ENCODE data around the gene GTPBP8. TPM values are rescaled to one million over a fixed set of nuclear protein-coding genes. Genes with fewer than 3 reads are reported as not detected.
"Not testable (repeated sequence)": the region's sequence is repeated elsewhere in the genome, so short reads cannot be mapped to it uniquely, and the experiment has no call there.

The GTPBP8 gene
- total and polyA plus RNA-seq, 2 donors, result 15.4 to 25.3 TPM

GRCh38 chr3:113013593-113013992 lies 22.8 kb downstream of the GTPBP8 start:
- peaks cover 11% of the 10 kb centered on the region for H3K36me3 ChIP-seq (ENCODE audit: insufficient read depth)
- no peak overlapping the region for H3K27ac ChIP-seq (ENCODE audit: low read depth)
- no peak overlapping the region for H3K4me3 ChIP-seq (ENCODE audit: low read depth, low read length)
- DNase-seq (ENCODE audit: extremely low spot score), result no peak
- H3K4me1 ChIP-seq (ENCODE audit: insufficient read depth), result no peaks in the 10 kb centered on the region

DNA sequence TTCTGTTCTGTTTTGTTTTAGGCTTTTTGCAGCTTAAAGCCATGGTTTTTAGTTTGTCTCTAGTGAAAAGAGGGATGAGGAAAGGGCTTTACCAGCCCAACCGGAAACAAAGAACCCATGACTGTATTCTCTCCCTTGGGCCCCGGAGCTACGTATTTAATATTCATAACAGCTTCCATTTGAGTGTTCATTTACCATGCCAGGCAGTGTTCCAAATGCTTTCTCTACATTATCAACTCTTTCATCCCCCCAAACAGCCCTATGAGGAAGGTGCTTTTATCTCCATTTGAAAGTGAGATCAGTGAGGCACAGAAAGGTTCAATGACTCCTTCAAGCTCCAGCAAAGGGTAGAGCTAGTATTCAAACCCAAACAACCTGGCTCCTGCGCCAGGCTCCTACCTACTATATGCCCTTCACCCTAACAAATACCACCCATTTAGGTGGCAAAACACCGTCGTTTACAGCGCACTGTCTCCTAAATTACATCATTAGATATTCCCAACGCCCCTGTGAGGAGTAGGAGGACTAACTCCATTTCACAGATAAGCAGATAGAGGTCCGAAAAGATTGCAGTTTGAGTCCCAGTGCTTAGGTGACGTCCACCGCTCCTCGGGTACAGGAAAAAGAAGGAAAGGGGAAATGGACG lies 27.9 kb downstream of the GTPBP8 start:
- no peak for DNase-seq (ENCODE audit: extremely low spot score)
- WGBS, result 4% methylated on average over 13 of the region's 13 CpGs
- H3K27ac ChIP-seq (ENCODE audit: low read depth), result peak overlapping the region; percentile 91
- peaks cover 2% of the 10 kb centered on the region for H3K4me1 ChIP-seq (ENCODE audit: insufficient read depth)
- H3K4me3 ChIP-seq (ENCODE audit: low read depth, low read length), result peak overlapping the region; percentile 89
- peaks cover 6% of the 10 kb centered on the region for H3K36me3 ChIP-seq (ENCODE audit: insufficient read depth)

DNA sequence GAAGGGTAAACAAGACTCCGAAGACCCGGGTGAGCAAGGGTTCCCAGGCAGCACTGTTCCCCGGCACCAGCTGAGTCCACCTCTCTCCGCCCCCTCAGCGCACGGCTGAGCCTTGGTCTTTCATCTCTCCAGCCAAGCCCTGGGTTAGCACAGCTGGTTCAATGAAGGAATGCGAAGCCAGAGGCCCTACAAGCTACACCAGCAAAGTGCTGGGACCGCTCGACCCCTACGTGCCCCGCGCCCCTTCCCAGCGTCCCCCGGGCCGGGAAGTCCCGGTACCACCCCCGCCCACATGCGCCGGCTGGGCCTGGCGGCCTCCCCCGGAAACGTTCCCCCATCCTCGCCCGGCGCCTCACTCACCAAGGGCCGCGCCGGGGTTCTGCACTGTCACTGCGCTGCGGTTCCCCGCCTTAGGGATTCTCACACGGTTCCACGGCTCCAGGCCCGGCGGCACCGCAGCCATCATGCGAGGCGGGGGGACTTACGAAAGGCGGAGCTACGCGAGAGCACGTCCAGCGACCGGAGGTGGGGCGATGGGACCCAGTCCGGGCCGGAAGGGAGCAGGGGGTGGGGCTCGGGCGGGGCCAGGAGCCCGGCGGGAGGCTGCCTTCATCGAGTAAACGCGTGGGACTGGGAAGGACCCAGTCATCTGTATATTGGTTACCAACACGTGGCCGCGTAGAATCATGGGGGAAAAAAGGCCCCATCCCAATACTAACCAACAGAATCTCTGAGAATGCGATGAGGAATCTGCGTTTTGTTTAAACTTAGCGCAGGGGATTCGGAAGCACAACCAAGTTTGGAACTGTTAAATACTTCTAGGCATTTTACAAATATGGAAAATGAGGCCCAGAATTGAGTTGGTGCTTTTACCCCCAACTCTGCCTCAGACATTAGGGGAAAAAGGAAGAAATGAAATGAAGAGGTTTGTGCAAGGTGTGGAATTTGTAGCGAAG lies 28.7 kb downstream of the GTPBP8 start:
- peak overlapping the region; percentile 89 for H3K4me3 ChIP-seq (ENCODE audit: low read depth, low read length)
- peak; percentile 84 for DNase-seq (ENCODE audit: extremely low spot score)
- peaks cover 2% of the 10 kb centered on the region for H3K4me1 ChIP-seq (ENCODE audit: insufficient read depth)
- peaks cover 6% of the 10 kb centered on the region for H3K36me3 ChIP-seq (ENCODE audit: insufficient read depth)
- 3% methylated on average over 63 of the region's 63 CpGs for WGBS
- H3K27ac ChIP-seq (ENCODE audit: low read depth), result peak overlapping the region; percentile 91

GRCh38 chr3:113021471-113021870 lies 30.7 kb downstream of the GTPBP8 start:
- DNase-seq (ENCODE audit: extremely low spot score), result no peak
- H3K27ac ChIP-seq (ENCODE audit: low read depth), result no peak overlapping the region
- peaks cover 2% of the 10 kb centered on the region for H3K36me3 ChIP-seq (ENCODE audit: insufficient read depth)
- peaks cover 2% of the 10 kb centered on the region for H3K4me1 ChIP-seq (ENCODE audit: insufficient read depth)
- H3K4me3 ChIP-seq (ENCODE audit: low read depth, low read length), result no peak overlapping the region
- WGBS, result 67% methylated on average over 2 of the region's 2 CpGs

GRCh38 chr3:113034011-113034410 lies 43.2 kb downstream of the GTPBP8 start:
- DNase-seq (ENCODE audit: extremely low spot score), result no peak
- Histone ChIP-seq H3K4me3 (ENCODE audit: low read depth, low read length) (no peak overlapping the region), H3K4me1 (ENCODE audit: insufficient read depth) (no peaks in the 10 kb centered on the region), H3K27ac (ENCODE audit: low read depth) (no peak overlapping the region), H3K36me3 (ENCODE audit: insufficient read depth) (no peaks in the 10 kb centered on the region)
- 64% methylated on average over 2 of the region's 2 CpGs for WGBS

DNA sequence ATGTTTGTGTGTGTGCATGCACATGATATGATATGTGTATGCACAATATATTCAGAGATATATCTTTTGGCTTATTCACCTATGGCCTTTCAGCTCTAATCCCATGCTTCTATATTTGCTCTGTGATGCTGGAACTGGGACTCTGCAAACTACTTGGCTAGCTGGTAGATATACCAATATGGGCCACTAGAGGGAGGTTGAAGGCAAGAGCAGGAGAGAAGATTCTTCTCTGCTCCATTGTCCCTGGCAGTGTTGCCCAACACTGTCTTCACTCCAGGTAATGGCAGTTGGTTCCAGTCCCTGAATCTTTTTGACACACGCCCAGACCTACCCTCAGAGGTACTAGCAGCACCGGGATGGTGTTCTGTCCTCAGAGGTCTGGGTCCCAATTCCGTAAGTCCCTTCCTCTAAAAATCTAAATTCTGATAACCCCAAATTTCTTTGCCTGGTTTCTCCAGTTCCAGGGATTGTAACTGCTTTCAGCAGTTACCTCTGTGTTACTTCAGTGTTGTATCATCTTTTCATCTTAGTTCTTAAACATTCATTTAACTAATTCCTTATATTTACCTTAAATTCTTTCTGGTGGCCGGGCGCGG lies 44.7 kb downstream of the GTPBP8 start:
- Histone ChIP-seq H3K4me1 (ENCODE audit: insufficient read depth) (no peaks in the 10 kb centered on the region), H3K4me3 (ENCODE audit: low read depth, low read length) (no peak overlapping the region), H3K27ac (ENCODE audit: low read depth) (no peak overlapping the region), H3K36me3 (ENCODE audit: insufficient read depth) (no peaks in the 10 kb centered on the region)
- no peak for DNase-seq (ENCODE audit: extremely low spot score)
- WGBS, result 57% methylated on average over 6 of the region's 6 CpGs

- 89% methylated on average over 2 of the region's 2 CpGs for WGBS
- Histone ChIP-seq H3K36me3 (ENCODE audit: insufficient read depth) (no peaks in the 10 kb centered on the region), H3K4me1 (ENCODE audit: insufficient read depth) (no peaks in the 10 kb centered on the region), H3K27ac (ENCODE audit: low read depth) (no peak overlapping the region), H3K4me3 (ENCODE audit: low read depth, low read length) (no peak overlapping the region)
- DNase-seq (ENCODE audit: extremely low spot score), result no peak
Observed at GRCh38 chr3:113038328-113038727, 47.5 kb downstream of the GTPBP8 start.

DNA sequence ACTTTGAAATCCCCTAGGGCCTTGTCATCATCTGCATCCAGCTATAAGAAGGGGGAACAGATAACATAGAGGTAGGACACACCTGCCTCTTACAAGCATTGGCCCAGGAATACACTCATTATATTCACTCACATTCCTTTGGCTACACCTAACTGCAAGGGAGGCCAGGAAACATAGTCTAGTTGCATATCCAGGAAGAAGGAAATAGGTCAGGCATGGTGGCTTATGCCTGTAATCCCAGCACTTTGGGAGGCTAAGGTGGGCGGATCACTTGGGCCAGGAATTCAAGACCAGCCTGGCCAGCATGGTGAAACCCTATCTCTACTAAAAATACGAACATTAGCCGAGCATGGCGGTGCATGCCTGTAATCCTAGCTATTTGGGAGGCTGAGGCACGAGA lies 48.8 kb downstream of the GTPBP8 start:
- no peak for DNase-seq (ENCODE audit: extremely low spot score)
- Histone ChIP-seq H3K4me3 (ENCODE audit: low read depth, low read length) (no peak overlapping the region), H3K4me1 (ENCODE audit: insufficient read depth) (no peaks in the 10 kb centered on the region), H3K27ac (ENCODE audit: low read depth) (no peak overlapping the region), H3K36me3 (ENCODE audit: insufficient read depth) (no peaks in the 10 kb centered on the region)
- WGBS, result 93% methylated on average over 5 of the region's 5 CpGs

- 58% methylated on average over 4 of the region's 4 CpGs for WGBS
Observed at GRCh38 chr3:113040231-113040630, 49.4 kb downstream of the GTPBP8 start.

DNA sequence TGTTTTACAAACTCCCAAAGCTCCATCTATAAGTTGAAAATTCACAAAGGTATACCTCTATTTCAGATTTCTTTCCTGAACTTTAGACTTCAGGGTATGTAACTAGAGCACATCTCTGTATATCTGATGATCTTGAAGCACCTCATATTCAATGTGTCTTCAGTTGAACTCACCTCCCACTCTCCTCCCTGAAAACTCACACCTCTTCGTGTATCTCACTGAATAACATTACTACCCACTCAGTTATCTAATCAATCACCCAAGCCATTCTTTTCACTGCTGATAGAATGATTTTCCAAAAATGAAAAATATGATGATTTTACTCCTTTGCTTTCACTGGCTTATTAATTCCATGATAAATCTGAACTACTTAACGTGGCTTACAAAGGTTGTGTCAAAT lies 52.9 kb downstream of the GTPBP8 start:
- H3K4me3 ChIP-seq (ENCODE audit: low read depth, low read length), result no peak overlapping the region
- DNase-seq (ENCODE audit: extremely low spot score), result no peak
- no peaks in the 10 kb centered on the region for H3K4me1 ChIP-seq (ENCODE audit: insufficient read depth)
- no peaks in the 10 kb centered on the region for H3K36me3 ChIP-seq (ENCODE audit: insufficient read depth)
- no peak overlapping the region for H3K27ac ChIP-seq (ENCODE audit: low read depth)
- 80% methylated on average over 2 of the region's 2 CpGs for WGBS

More at GRCh38 chr3:113040231-113040630, 49.4 kb downstream of the GTPBP8 start:
- Histone ChIP-seq H3K36me3 (ENCODE audit: insufficient read depth) (no peaks in the 10 kb centered on the region), H3K27ac (ENCODE audit: low read depth) (no peak overlapping the region), H3K4me1 (ENCODE audit: insufficient read depth) (no peaks in the 10 kb centered on the region), H3K4me3 (ENCODE audit: low read depth, low read length) (no peak overlapping the region)
- no peak for DNase-seq (ENCODE audit: extremely low spot score)

- not testable (repeated sequence) for H3K27ac ChIP-seq (ENCODE audit: low read depth); H3K4me1 ChIP-seq (ENCODE audit: insufficient read depth); DNase-seq (ENCODE audit: extremely low spot score); H3K4me3 ChIP-seq (ENCODE audit: low read depth, low read length); H3K36me3 ChIP-seq (ENCODE audit: insufficient read depth)
- 91% methylated on average over 45 of the region's 55 CpGs for WGBS
Observed at GRCh38 chr3:113046186-113046965, 55.6 kb downstream of the GTPBP8 start.

DNA sequence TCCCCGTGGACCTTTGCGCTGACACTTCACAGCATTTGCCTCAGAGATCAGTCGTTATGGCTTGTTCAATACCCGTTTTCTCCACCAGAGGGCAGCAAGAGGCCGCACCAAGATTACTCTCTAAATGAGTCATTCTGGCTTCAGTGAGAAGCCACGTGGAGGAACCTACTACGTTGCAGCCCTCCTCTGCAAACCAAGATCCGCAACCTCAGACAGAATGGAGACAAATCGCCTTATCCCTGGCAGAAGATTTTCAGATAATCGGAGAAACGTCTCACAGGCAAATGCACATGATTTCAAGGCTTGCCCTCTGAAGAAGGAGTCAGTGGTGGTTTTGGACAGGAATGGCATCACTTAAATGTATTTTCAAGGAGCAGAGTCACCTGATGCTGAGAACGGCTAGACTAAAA lies 60.5 kb downstream of the GTPBP8 start:
- Histone ChIP-seq H3K27ac (ENCODE audit: low read depth) (no peak overlapping the region), H3K36me3 (ENCODE audit: insufficient read depth) (no peaks in the 10 kb centered on the region), H3K4me1 (ENCODE audit: insufficient read depth) (no peaks in the 10 kb centered on the region), H3K4me3 (ENCODE audit: low read depth, low read length) (no peak overlapping the region)
- WGBS, result 3% methylated on average over 12 of the region's 12 CpGs
- DNase-seq (ENCODE audit: extremely low spot score), result peak; percentile 66

Measured in urinary bladder (tissue), 4 donors.